ENCODE results near the gene BIK. TPM values are rescaled to one million over a fixed set of nuclear protein-coding genes. Genes with fewer than 3 reads are reported as not detected.
A peak's percentile ranks its signal among the peaks of the same experiment; 100 is the strongest.
"Not testable (repeated sequence)": the region's sequence is repeated elsewhere in the genome, so short reads cannot be mapped to it uniquely, and the experiment has no call there.

BIK gene
- total and polyA plus RNA-seq, 12 donors = 0.28 to 0.88 (median 0.57) TPM; not detected in 5

DNA sequence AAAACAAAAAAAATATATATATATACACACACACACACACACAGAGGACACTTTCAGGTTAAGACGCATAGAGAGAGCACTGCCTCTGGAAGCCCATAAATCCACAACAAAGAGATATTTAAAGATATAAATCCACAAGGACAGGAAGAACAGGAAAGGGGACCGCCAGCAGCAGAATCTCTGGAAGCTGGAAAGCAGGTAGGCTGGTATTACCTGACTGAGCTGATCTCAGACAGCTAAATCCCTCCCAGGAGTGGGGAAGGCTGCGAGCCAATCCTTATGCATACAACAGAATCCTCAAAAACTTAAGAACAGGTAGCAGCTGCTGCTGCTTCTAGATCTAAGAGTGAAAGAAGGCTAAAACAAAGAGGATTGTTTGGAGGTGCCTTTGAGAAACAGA, 34.4 kb downstream of the BIK start:
- no peak overlapping the region for H3K4me3 ChIP-seq
- DNase-seq (no peak), ATAC-seq (no peak)
- no peaks in the 10 kb centered on the region for H3K9me3 ChIP-seq
- 85 to 89% methylated on average over 3 of the region's 3 CpGs for WGBS, 2 donors
- no peaks in the 10 kb centered on the region for H3K27me3 ChIP-seq
- H3K36me3 ChIP-seq = peaks cover 0 to 14% (median 9%) of the 10 kb centered on the region in 9 donors
- intact Hi-C loops (cut with DNase I) = loop anchor here in 1 of 10 donors (10.0 kb wide), 1 partner anchor 60 kb away; the partner anchor contains the start of gene TTLL1
- no peak overlapping the region for H3K27ac ChIP-seq
- TF ChIP-seq, protein P1, sequence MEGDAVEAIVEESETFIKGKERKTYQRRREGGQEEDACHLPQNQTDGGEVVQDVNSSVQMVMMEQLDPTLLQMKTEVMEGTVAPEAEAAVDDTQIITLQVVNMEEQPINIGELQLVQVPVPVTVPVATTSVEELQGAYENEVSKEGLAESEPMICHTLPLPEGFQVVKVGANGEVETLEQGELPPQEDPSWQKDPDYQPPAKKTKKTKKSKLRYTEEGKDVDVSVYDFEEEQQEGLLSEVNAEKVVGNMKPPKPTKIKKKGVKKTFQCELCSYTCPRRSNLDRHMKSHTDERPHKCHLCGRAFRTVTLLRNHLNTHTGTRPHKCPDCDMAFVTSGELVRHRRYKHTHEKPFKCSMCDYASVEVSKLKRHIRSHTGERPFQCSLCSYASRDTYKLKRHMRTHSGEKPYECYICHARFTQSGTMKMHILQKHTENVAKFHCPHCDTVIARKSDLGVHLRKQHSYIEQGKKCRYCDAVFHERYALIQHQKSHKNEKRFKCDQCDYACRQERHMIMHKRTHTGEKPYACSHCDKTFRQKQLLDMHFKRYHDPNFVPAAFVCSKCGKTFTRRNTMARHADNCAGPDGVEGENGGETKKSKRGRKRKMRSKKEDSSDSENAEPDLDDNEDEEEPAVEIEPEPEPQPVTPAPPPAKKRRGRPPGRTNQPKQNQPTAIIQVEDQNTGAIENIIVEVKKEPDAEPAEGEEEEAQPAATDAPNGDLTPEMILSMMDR (IDR thresholded peaks at IDR 0.05) = no peak
- peaks cover 7 to 49% (median 19%) of the 10 kb centered on the region in 9 donors for H3K4me1 ChIP-seq

DNA sequence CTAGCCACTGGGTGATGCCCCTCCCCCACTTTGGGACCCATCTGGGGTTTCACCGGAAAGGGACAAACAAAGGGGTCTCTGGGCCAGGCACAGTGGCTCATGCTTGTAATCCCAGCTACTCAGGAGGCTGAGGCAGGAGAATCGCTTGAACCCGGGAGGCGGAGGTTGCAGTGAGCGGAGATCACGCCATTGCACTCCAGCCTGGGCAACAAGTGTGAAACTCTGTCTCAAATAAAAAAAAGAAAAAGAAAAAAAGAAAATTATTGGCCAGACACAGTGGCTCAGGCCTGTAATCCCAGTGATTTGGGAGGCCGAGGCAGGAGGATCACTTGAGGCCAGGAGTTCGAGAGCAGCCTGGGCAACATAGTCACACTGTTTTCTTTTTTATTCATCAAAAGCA, 34.8 kb downstream of the BIK start:
- ATAC-seq, H3K9me3 ChIP-seq, H3K4me3 ChIP-seq, DNase-seq, H3K27me3 ChIP-seq: not testable (repeated sequence)
- Histone ChIP-seq H3K27ac (peak overlapping the region in 1 of 10 donors; percentile 83), H3K36me3 (peaks cover 0 to 10% (median 5%) of the 10 kb centered on the region in 9 donors), H3K4me1 (peaks cover 7 to 50% (median 20%) of the 10 kb centered on the region in 9 donors)
- WGBS, 2 donors = 90 to 93% methylated on average over 8 of the region's 8 CpGs
- intact Hi-C loops (cut with DNase I) = loop anchor here in 1 of 10 donors (10.0 kb wide), 1 partner anchor 61 kb away; the partner anchor contains the start of gene TTLL1

DNA sequence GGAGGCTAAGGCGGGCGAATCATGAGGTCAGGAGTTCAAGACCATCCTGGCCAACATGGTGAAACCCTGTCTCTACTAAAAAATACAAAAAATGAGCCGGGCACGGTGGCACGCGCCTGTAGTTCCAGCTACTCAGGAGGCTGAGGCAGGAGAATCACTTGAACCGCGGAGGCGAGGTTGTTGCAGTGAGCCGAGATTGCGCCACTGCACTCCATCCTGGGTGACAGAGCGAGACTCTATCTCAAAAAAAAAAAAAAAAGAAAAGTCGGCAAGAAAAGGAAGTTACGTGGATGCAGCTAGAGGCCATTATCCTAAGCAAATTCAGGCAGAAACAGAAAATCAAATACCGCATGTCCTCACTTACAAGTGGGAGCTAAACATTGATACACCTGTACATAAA, 35.8 kb downstream of the BIK start:
- H3K4me3 ChIP-seq, H3K9me3 ChIP-seq: not testable (repeated sequence)

DNA sequence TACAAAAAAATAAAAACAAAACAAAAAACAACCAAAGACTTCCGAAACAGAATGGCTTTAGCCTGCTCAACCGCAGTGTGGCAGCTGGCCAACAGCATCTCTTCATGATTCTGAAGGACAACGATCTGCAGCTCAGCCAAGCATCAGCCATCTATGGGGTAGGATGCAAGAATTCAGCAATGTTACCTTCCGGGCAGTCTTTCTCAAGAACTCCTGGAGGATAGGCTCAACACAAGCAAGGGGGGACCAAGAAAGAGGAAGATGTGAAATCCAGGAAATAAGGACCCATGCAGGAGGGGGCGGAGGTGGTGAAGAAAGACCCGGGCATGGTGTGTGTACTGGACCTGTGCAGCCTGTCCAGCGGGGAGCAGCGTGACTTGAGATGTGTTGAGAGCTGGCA, 37.3 kb downstream of the BIK start:
- DNase-seq (no peak), ATAC-seq (no peak)
- no peaks in the 10 kb centered on the region for H3K36me3 ChIP-seq
- H3K4me1 ChIP-seq = peaks cover 6 to 58% (median 24%) of the 10 kb centered on the region in 9 donors
- TF ChIP-seq, protein P1 (IDR thresholded peaks at IDR 0.05) = no peak
- no peaks in the 10 kb centered on the region for H3K27me3 ChIP-seq
- intact Hi-C loops (cut with DNase I) = loop anchor here in 1 of 10 donors (10.0 kb wide), 1 partner anchor 63 kb away; the partner anchor contains the start of gene TTLL1
- no peaks in the 10 kb centered on the region for H3K9me3 ChIP-seq
- peak overlapping the region in 1 of 10 donors; percentile 83 for H3K27ac ChIP-seq
- 64 to 72% methylated on average over 8 of the region's 8 CpGs for WGBS, 2 donors
- H3K4me3 ChIP-seq = peak overlapping the region in 1 of 10 donors; percentile 14

More for the DNA sequence above, 35.8 kb downstream of the BIK start:
- DNase-seq, H3K27me3 ChIP-seq, H3K36me3 ChIP-seq, ATAC-seq: not testable (repeated sequence)
- H3K27ac ChIP-seq = peak overlapping the region in 2 of 10 donors; percentile 21 to 83
- H3K4me1 ChIP-seq = peaks cover 10 to 58% (median 24%) of the 10 kb centered on the region in 9 donors
- intact Hi-C loops (cut with DNase I) = loop anchor here in 1 of 10 donors (10.0 kb wide), 1 partner anchor 62 kb away; the partner anchor contains the start of gene TTLL1
- WGBS, 2 donors = 87 to 94% methylated on average over 15 of the region's 15 CpGs

DNA sequence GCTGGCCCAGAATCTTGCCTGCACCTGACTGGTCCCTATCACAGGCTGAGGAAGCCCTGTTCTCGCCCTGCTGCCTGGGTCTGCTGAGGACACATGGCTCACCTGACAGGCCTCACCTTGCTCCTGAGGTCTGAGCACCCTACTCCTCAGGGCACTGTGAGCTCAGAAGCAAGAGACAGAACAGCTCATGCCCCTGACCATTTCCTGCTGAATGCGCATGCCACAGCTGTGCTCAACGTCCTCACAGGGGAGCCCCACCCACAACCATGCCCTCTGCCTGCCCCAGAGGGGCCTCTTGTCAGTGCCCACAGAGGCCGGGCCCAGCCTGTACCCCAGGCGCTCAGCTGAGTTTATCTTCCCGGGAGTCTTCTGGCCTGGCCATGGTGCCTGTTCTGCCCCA, 38.0 kb downstream of the BIK start:
- Histone ChIP-seq H3K4me3 (no peak overlapping the region), H3K36me3 (no peaks in the 10 kb centered on the region), H3K27me3 (no peaks in the 10 kb centered on the region), H3K4me1 (peaks cover 7 to 60% (median 23%) of the 10 kb centered on the region in 9 donors), H3K27ac (peak overlapping the region in 1 of 10 donors; percentile 83), H3K9me3 (no peaks in the 10 kb centered on the region)
- intact Hi-C loops (cut with DNase I) = loop anchor here in 1 of 10 donors (10.0 kb wide), 1 partner anchor 64 kb away; the partner anchor contains the start of gene TTLL1
- DNase-seq = no peak
- WGBS, 2 donors = 65 to 71% methylated on average over 6 of the region's 6 CpGs
- no peak for ATAC-seq
- TF ChIP-seq, protein P1 (IDR thresholded peaks at IDR 0.05) = no peak

All from heart right ventricle (tissue), 16 donors.